ENCODE measurements around the gene PPFIA1.
A peak's percentile ranks its signal among the peaks of the same experiment; 100 is the strongest.
"Not testable (repeated sequence)": the region's sequence is repeated elsewhere in the genome, so short reads cannot be mapped to it uniquely, and the experiment has no call there.

The PPFIA1 gene

GRCh38 chr11:70359451-70360205 lies 89.1 kb downstream of the PPFIA1 start:
- DNase-seq: peak in 2 of 4 experiments; percentile 40 to 56

- no peak for DNase-seq
Observed at GRCh38 chr11:70360211-70360610, 89.7 kb downstream of the PPFIA1 start.

GRCh38 chr11:70364178-70364577 lies 93.7 kb downstream of the PPFIA1 start:
- DNase-seq: no peak

- no peak for DNase-seq
Observed at GRCh38 chr11:70364745-70365543, 94.5 kb downstream of the PPFIA1 start.

- no peak for DNase-seq
Observed at GRCh38 chr11:70365544-70365927, 95.0 kb downstream of the PPFIA1 start.

GRCh38 chr11:70367071-70367470 lies 96.6 kb downstream of the PPFIA1 start:
- no peak for DNase-seq

- no peak for DNase-seq
Observed at GRCh38 chr11:70368961-70369360, 98.5 kb downstream of the PPFIA1 start.

- no peak for DNase-seq
Observed at GRCh38 chr11:70371241-70371640, 100.8 kb downstream of the PPFIA1 start.

- DNase-seq: no peak
Observed at GRCh38 chr11:70372076-70372475, 101.6 kb downstream of the PPFIA1 start.

GRCh38 chr11:70376621-70377020 lies 106.1 kb downstream of the PPFIA1 start:
- DNase-seq: no peak

- no peak for DNase-seq
Observed at GRCh38 chr11:70377645-70378044, 107.2 kb downstream of the PPFIA1 start.

- DNase-seq: no peak
Observed at GRCh38 chr11:70378506-70379134, 108.1 kb downstream of the PPFIA1 start.

GRCh38 chr11:70381350-70381749 lies 110.9 kb downstream of the PPFIA1 start:
- DNase-seq: no peak

GRCh38 chr11:70381872-70382861 lies 111.7 kb downstream of the PPFIA1 start:
- DNase-seq: no peak

- no peak for DNase-seq
Observed at GRCh38 chr11:70383664-70384565, 113.4 kb downstream of the PPFIA1 start.

GRCh38 chr11:70384566-70385152 lies 114.2 kb downstream of the PPFIA1 start:
- DNase-seq: no peak

GRCh38 chr11:70387564-70387963 lies 117.1 kb downstream of the PPFIA1 start:
- no peak for DNase-seq

- no peak for DNase-seq
Observed at GRCh38 chr11:70389201-70389600, 118.7 kb downstream of the PPFIA1 start.

GRCh38 chr11:70390882-70391281 lies 120.4 kb downstream of the PPFIA1 start:
- DNase-seq: not testable (repeated sequence)

- DNase-seq: no peak
Observed at GRCh38 chr11:70394211-70394950, 123.9 kb downstream of the PPFIA1 start.

Data from suppressor macrophage (primary cell).